Adrenal gland (tissue), 5 donors: Measurements from ENCODE around the gene FHOD3.

Source experiments
- POLR2A ChIP-seq, 2 donors: fragments of 450-650 bp; IDR thresholded peaks; one replicate each; pipeline ENCODE4 v1.6.1; 2017; ENCODE audit warnings: antibody characterized with exemption in 2 of 2, mild to moderate bottlenecking in 2 of 2, moderate library complexity in 1 of 2
- TF ChIP-seq, protein P1 (sequence below), 6 experiments: fragments of 450-650 bp in 4 of 6; fragments of 200-600 bp in 2 of 6; sonication (generic) in 1 of 6; IDR thresholded peaks; 1 replicate in 5 of 6; 2 replicates in 1 of 6; pipeline versions ENCODE4 v1.5.1 to v1.8.0; 2016 to 2021; ENCODE audit warnings: antibody characterized with exemption in 6 of 6, mild to moderate bottlenecking in 2 of 6, moderate library complexity in 1 of 6
- donor health status: DM: no; HTN: no; CAD: no.

DNA sequence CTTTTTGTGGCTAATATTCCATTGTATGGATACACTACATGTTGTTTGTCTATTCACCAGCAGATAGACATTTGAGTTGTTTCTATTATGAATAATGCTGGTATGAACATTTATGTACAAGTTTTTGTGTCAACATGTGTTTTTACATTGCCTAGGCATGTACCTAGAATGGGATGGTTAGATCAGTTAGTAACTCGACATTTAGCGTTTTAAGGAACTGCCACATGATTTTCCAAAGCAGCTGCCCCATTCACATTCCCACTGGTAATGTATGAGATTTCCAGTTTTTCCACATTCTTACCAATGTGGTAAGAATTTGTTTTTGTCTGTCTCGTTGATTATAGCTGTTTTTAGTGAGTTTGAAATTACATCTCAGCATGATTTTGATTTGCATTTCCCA, 112.8 kb downstream of the FHOD3 start:
- TF ChIP-seq POLR2A (IDR thresholded peaks at IDR 0.05), result no peak
- TF ChIP-seq, protein P1, sequence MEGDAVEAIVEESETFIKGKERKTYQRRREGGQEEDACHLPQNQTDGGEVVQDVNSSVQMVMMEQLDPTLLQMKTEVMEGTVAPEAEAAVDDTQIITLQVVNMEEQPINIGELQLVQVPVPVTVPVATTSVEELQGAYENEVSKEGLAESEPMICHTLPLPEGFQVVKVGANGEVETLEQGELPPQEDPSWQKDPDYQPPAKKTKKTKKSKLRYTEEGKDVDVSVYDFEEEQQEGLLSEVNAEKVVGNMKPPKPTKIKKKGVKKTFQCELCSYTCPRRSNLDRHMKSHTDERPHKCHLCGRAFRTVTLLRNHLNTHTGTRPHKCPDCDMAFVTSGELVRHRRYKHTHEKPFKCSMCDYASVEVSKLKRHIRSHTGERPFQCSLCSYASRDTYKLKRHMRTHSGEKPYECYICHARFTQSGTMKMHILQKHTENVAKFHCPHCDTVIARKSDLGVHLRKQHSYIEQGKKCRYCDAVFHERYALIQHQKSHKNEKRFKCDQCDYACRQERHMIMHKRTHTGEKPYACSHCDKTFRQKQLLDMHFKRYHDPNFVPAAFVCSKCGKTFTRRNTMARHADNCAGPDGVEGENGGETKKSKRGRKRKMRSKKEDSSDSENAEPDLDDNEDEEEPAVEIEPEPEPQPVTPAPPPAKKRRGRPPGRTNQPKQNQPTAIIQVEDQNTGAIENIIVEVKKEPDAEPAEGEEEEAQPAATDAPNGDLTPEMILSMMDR (IDR thresholded peaks at IDR 0.05), result no peak
